AG10803 (cell line): Measurements from ENCODE around the gene GRIN2A.

ENCODE experiments used
- DNase-seq: peaks from one replicate; pipeline ENCODE4 v3.0.0; 2010; ENCODE audit warnings: low read depth
- H3K4me3 ChIP-seq: 2 replicates; pipeline ENCODE4 v1.5.1; 2011; ENCODE audit warnings: mild to moderate bottlenecking, low read length, control low read depth
- TF ChIP-seq, protein P1 (sequence below): conservative IDR thresholded peaks from 2 replicates; pipeline ENCODE4 v1.5.1; 2011; ENCODE audit warnings: mild to moderate bottlenecking, low read length, control low read depth, inconsistent platforms

Gene GRIN2A

GRCh38 chr16:9706217-9706836 lies 475.9 kb downstream of the GRIN2A start:
- TF ChIP-seq, protein P1, sequence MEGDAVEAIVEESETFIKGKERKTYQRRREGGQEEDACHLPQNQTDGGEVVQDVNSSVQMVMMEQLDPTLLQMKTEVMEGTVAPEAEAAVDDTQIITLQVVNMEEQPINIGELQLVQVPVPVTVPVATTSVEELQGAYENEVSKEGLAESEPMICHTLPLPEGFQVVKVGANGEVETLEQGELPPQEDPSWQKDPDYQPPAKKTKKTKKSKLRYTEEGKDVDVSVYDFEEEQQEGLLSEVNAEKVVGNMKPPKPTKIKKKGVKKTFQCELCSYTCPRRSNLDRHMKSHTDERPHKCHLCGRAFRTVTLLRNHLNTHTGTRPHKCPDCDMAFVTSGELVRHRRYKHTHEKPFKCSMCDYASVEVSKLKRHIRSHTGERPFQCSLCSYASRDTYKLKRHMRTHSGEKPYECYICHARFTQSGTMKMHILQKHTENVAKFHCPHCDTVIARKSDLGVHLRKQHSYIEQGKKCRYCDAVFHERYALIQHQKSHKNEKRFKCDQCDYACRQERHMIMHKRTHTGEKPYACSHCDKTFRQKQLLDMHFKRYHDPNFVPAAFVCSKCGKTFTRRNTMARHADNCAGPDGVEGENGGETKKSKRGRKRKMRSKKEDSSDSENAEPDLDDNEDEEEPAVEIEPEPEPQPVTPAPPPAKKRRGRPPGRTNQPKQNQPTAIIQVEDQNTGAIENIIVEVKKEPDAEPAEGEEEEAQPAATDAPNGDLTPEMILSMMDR, result no peak
- no peak overlapping the region for H3K4me3 ChIP-seq

GRCh38 chr16:9703731-9704130 lies 478.5 kb downstream of the GRIN2A start:
- no peak overlapping the region for H3K4me3 ChIP-seq
- no peak for DNase-seq
- TF ChIP-seq, protein P1, result no peak

More at GRCh38 chr16:9706217-9706836, 475.9 kb downstream of the GRIN2A start:
- no peak for DNase-seq
